HL-60 (cell line): ENCODE results near the gene RANBP3.

Experiments used
- CTCF ChIP-seq: IDR thresholded peaks from one replicate; pipeline ENCODE4 v1.5.1; 2011; ENCODE audit warnings: low read length, control low read depth, inconsistent platforms; ENCODE audit not compliant: insufficient read depth
- GABPA ChIP-seq: IDR thresholded peaks from 2 replicates; pipeline ENCODE4 v1.6.1; 2012; ENCODE audit warnings: low read depth
- POLR2AphosphoS5 ChIP-seq: IDR thresholded peaks from 2 replicates; pipeline ENCODE4 v1.6.1; 2012; ENCODE audit warnings: low read depth
- SPI1 ChIP-seq: IDR thresholded peaks from 2 replicates; pipeline ENCODE4 v1.6.1; 2012; ENCODE audit warnings: low read depth, mild to moderate bottlenecking, borderline replicate concordance

- TF ChIP-seq CTCF (no peak), POLR2AphosphoS5 (no peak), GABPA (no peak), SPI1 (no peak)
Observed at GRCh38 chr19:5914358-5914774, 63.6 kb downstream of the RANBP3 start.
